ENCODE results near the gene SPON2.
"Not testable (repeated sequence)": the region's sequence is repeated elsewhere in the genome, so short reads cannot be mapped to it uniquely, and the experiment has no call there.

Gene SPON2

GRCh38 chr4:1151541-1151940 lies 20.8 kb downstream of the SPON2 start:
- DNase-seq (ENCODE audit: low spot score): no peak

- DNase-seq (ENCODE audit: low spot score): no peak
These were observed 21.5 kb downstream of the SPON2 start for GRCh38 chr4:1150875-1151274.

DNA sequence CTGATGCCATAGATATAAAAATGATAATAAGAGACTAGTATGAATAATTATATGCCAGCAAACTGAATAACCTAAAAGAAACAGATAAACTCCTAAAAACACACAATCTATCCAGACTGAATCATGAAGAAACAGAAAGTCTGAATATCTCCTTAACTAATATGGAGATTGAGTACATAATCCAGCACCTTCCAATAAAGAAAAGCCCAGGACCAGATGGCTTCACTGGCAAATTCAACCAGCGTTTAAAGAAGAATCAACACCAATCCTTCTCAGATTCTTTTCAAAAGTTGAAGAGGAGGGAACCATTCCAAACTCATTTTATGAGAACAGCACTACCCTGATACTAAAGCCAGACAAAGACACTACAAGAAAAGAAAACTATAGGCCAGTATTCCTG lies 32.5 kb downstream of the SPON2 start:
- no peak for DNase-seq (ENCODE audit: low spot score)

GRCh38 chr4:1137850-1138249 lies 34.5 kb downstream of the SPON2 start:
- DNase-seq (ENCODE audit: low spot score): no peak

- no peak for DNase-seq (ENCODE audit: low spot score)
These were observed 35.2 kb downstream of the SPON2 start for GRCh38 chr4:1137063-1137776.

- DNase-seq (ENCODE audit: low spot score): no peak
These were observed 36.3 kb downstream of the SPON2 start for GRCh38 chr4:1136048-1136447.

- DNase-seq (ENCODE audit: low spot score): no peak
These were observed 39.4 kb downstream of the SPON2 start for GRCh38 chr4:1133033-1133432.

GRCh38 chr4:1130316-1131186 lies 41.8 kb downstream of the SPON2 start:
- peak; percentile 80 for DNase-seq (ENCODE audit: low spot score)

- DNase-seq (ENCODE audit: low spot score): no peak
These were observed 45.9 kb downstream of the SPON2 start for GRCh38 chr4:1126506-1126905.

- DNase-seq (ENCODE audit: low spot score): not testable (repeated sequence)
These were observed 46.9 kb downstream of the SPON2 start for GRCh38 chr4:1125466-1125865.

- DNase-seq (ENCODE audit: low spot score): no peak
These were observed 47.6 kb downstream of the SPON2 start for GRCh38 chr4:1124818-1125217.

GRCh38 chr4:1122505-1122904 lies 49.9 kb downstream of the SPON2 start:
- DNase-seq (ENCODE audit: low spot score): no peak

All from ecto neural progenitor cell (in vitro differentiated cells).